K562 (cell line): ENCODE data around the gene ZNF326. TPM values are rescaled to one million over a fixed set of nuclear protein-coding genes. Genes with fewer than 3 reads are reported as not detected.

ENCODE experiments used
- CBX3 ChIP-seq, 2 experiments: IDR thresholded peaks; 1 replicate in 1 of 2; 2 replicates in 1 of 2; pipeline ENCODE4 v1.6.1; 2012; ENCODE audit warnings: inconsistent platforms in 2 of 2, low read length in 2 of 2, borderline replicate concordance in 1 of 2, control low read depth in 1 of 2
- CREBBP ChIP-seq: IDR thresholded peaks from one replicate; pipeline ENCODE4 v1.6.1; 2012; ENCODE audit warnings: low read depth, mild to moderate bottlenecking, control low read depth, inconsistent platforms, low read length
- ELF1 ChIP-seq: fragments of 200-800 bp; sonication (Bioruptor generic); IDR thresholded peaks from 2 replicates; pipeline ENCODE4 v1.6.1; 2016; ENCODE audit warnings: missing genetic modification characterization, missing compliant biosample characterization
- FOS ChIP-seq: IDR thresholded peaks from 3 replicates; pipeline ENCODE4 v1.6.1; 2011; ENCODE audit not compliant: insufficient read length; ENCODE audit errors: extremely low read depth
- HDAC6 ChIP-seq: IDR thresholded peaks from 2 replicates; pipeline ENCODE4 v1.6.1; 2012; ENCODE audit warnings: low read depth, mild to moderate bottlenecking, control low read depth, inconsistent platforms, low read length, moderate library complexity
- MCM7 ChIP-seq, 2 experiments: fragments of 450-650 bp; IDR thresholded peaks; 2 replicates each; pipeline ENCODE4 v1.6.1; 2016 to 2018
- PHTF2 ChIP-seq: fragments of 250-450 bp; sonication (Bioruptor Pico); IDR thresholded peaks from 2 replicates; pipeline ENCODE4 v1.5.0; 2021; ENCODE audit warnings: mild to moderate bottlenecking
- SMARCA5 ChIP-seq: fragments of 450-650 bp; IDR thresholded peaks from 2 replicates; pipeline ENCODE4 v1.6.1; 2016
- THRAP3 ChIP-seq: fragments of 450-650 bp; IDR thresholded peaks from 2 replicates; pipeline ENCODE4 v1.6.1; 2016; ENCODE audit warnings: mild to moderate bottlenecking, inconsistent platforms, borderline replicate concordance
- ZNF407 ChIP-seq: fragments of 450-650 bp; IDR thresholded peaks from 2 replicates; pipeline ENCODE4 v1.6.1; 2016; ENCODE audit warnings: low read depth
- ZNF699 ChIP-seq: fragments of 250-450 bp; sonication (Bioruptor Pico); IDR thresholded peaks from 2 replicates; pipeline ENCODE4 v1.8.0; 2021; ENCODE audit warnings: mild to moderate bottlenecking, moderate library complexity; ENCODE audit not compliant: insufficient replicate concordance
- ZNF79 ChIP-seq: fragments of 250-450 bp; sonication (Bioruptor Pico); IDR thresholded peaks from 2 replicates; pipeline ENCODE4 v1.4.0; 2020; ENCODE audit warnings: low read depth, mild to moderate bottlenecking, moderate library complexity
- polyA plus RNA-seq, 8 experiments: library from polyadenylated mRNA; depleted of rRNA in 4 of 8; stranded (reverse) in 5 of 8; unstranded in 3 of 8; fragments of >200 nt; fragmentation: Nextera tagmentation in 2 of 8; fragmentation: Illumina TruSeq in 1 of 8; extraction: Ambion mirVana in 2 of 8; extraction: Trizol in 1 of 8; gene quantifications; 2 replicates each; pipeline versions ENCODE4 v1.2.1 to v1.2.3, GENCODE V29; 2011 to 2014; ENCODE audit warnings: inconsistent platforms in 1 of 8, missing spikeins in 1 of 8
- total RNA-seq, 7 experiments: library from RNA; depleted of rRNA in 6 of 7; stranded (reverse); fragments of >200 nt in 6 of 7; fragmentation: Illumina TruSeq in 2 of 7; extraction: Trizol in 2 of 7; gene quantifications; 2 replicates each; pipeline versions ENCODE4 v1.2.1 to v1.2.3, GENCODE V29; 2011 to 2021; ENCODE audit warnings: low replicate concordance in 1 of 7

The ZNF326 gene
- total and polyA plus RNA-seq, 9 of the 15 experiments (the other 6 are each of a cell fraction or from before 2014, with no cell fraction given), result 7.2 to 33.2 (median 20.1) TPM

- TF ChIP-seq ZNF407 (no peak), ZNF79 (CRISPR knock-in tag) (no peak), ELF1 (peak; percentile 88), CREBBP (no peak), SMARCA5 (no peak), PHTF2 (CRISPR knock-in tag) (no peak), THRAP3 (no peak), HDAC6 (no peak), FOS (no peak), ZNF699 (no peak), MCM7 (IDR thresholded peaks at IDR 0.05) (no peak), CBX3 (IDR thresholded peaks at IDR 0.05; ENCODE audit: borderline replicate concordance in 1 of 2, low read length in 2 of 2) (peak in 1 of 2 experiments; percentile 82; a peak in 1 of 3 replicates)
Measured at GRCh38 chr1:89994805-89995597, at the start of gene ZNF326 (continued).
